Measurements from ENCODE around the gene LARP4B.

Gene LARP4B

DNA sequence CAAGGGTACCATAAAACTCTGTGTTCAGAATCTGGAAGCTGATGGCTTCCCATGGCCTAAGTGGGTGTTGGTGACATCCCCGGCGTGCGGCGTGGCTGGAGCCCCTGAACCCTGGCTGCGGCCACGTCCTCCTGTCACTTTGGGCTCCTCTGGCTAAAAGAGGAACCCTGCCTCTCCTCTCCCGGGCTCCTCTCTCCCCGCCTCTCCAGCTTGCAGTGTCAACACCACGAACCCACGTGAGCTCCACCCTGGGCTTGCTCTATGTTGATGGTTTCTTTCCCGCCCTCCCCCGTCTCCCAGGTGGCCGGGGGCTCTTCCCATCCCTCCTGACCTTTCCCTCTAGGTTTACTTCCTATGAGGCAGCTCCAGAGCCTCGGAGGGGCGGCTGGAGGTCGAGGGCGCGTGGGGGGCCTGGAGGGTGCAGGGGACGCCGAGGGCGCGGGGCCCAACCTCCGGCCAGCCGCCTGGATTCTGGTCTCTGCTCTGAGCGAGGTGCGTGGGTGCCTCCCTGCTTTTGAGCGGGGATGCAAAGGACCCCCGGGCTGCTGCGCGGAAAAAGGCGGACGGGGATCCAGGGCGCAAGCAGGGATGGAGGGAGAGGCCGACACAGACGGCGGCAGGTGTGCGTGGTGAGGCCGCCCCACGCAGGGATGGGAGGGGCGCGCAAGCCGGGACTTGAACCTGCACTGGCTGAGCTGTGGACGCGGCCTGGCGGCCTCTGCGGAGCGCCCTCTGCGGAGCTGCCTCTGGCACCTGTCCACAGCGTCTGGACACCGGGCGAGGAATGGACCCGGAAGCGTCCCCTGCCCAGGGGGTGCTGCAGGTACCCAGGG is 126.5 kb downstream of the LARP4B start:
- no peak for FAIRE-seq

- no peak for FAIRE-seq
Measured at GRCh38 chr10:804191-804781, 127.2 kb downstream of the LARP4B start.

DNA sequence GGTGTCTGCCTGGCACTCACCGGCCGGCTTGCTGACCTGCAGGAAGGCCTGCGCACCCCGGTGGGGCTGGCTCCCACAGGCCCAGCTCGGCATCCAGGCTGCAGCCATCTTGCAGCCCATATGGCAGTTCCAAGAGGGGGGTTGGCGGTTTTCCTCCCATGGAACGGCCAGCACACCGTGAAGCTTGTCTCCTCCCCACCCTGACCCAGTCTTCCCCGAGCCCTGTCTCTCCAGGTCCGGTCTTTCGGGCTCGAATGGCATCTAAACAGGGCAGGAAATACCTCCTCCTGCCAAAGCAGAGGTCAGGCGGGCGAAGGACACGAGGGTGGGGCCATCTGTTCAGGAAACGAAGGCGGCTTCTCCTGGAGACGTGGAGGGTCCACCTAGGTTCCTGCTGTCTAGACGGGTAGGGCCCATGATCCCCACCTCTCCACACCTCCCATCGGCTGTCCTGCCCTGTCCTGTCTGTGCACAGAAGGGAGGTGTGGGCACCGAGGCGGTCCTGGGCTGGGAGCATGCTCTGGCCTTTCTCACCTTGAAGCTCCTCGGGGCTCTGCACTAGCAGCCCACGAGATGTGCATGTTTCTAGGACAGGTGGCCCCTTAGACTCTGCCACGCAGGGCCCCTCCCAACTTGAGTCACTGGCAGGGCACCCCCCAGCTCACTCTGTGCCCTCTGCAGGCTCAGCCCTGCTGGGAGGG is 128.3 kb downstream of the LARP4B start:
- FAIRE-seq = no peak

DNA sequence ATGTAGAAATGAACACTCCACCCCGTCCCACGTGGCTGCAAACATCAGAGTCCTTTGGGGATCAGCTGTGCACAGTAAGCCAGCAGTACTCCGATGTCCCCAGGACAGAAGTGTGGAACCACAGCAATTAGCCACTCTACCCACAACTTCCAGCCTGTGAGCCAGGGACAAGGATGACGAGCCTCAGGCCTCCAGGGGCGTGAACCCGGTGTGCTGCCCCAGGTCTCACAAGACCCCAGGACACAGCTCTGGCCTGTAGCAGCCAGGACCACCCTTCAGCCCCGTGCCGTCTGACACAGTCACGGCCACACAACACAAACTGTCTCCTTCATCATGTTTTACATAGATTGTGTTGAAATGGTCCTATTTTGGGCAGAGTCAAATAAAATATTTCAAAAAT is 129.0 kb downstream of the LARP4B start:
- no peak for FAIRE-seq

GRCh38 chr10:797179-797578 is 134.3 kb downstream of the LARP4B start:
- no peak for FAIRE-seq

- no peak for FAIRE-seq
Measured at GRCh38 chr10:796233-796632, 135.3 kb downstream of the LARP4B start.

DNA sequence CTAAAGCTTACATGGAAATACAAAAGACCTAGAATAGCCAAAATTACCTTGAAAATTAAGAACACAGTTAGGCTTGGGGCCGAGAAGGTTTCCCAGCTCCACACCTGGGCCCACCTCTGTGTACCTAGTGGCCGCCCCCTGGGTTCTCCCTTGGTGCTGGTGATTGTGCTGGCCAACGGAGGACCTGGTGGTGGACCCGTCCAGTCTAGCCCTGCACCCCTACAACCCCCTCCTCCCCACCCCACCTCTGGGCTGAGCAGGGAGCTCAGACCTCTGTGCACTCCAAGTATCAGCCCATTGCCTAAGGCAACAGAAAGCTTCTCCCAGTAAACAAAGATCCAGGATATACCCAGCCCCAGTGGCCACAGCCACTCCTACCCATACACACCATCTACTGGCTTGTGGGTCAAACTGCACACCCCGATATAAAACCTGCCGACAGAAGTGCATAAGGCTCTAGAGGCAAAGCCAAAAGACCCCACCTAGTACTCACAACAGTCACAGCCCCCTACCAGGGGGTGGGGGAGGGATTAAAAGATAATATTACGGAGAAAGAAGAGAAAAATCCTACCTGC is 137.0 kb downstream of the LARP4B start:
- FAIRE-seq = no peak

DNA sequence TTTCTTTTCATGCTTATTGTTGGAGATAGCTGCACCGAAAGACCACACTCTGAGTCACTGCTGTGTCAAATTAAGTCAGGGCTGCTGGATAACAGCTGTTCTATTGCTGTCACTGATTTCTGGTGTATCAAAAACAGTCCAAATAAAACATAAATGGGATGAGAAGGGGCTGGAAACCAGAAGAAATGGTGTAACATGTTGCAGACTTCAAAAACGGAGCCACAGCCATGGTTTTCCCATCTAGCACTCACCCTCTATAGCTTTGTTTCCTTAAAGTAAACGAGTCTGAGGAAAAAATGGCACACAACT is 138.8 kb downstream of the LARP4B start:
- FAIRE-seq = no peak

- no peak for FAIRE-seq
Measured at GRCh38 chr10:792083-792791, 139.3 kb downstream of the LARP4B start.

GRCh38 chr10:791639-792038 is 139.9 kb downstream of the LARP4B start:
- no peak for FAIRE-seq

DNA sequence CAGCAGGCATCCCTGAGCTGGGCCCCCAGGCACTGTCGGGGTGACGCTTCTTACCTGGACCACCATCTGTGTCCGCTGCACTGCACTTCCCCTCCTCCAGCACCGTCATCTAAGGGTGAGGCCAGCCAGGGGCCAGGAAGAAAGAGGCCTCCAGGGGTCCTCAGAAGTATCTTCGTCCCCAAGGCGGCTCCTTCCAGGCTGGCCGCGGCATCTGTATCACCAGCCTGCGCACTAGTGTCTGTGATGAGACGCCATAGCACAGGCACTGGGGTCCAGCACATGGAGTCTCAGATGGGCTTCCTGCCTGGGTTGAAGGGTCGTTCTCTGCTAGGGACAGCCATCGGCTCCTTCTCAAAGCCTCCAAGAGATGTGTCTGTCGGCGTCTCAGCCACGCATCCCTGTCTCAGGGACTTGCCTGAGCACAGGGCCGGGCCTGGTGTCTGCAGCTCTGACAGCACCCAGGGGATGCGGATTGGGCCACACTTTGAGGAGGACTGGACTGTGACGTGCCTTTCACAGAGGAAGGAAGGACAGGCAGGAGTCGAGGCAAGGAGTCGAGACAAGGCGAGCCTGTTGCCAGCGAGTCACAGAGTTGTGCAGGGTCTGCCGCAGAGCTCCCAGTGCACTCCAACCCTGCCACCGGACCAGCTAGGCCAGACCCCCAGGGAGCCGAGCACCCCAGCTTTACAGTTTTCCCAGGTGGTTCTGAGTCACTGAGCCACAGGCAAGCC is 140.5 kb downstream of the LARP4B start:
- FAIRE-seq = no peak

DNA sequence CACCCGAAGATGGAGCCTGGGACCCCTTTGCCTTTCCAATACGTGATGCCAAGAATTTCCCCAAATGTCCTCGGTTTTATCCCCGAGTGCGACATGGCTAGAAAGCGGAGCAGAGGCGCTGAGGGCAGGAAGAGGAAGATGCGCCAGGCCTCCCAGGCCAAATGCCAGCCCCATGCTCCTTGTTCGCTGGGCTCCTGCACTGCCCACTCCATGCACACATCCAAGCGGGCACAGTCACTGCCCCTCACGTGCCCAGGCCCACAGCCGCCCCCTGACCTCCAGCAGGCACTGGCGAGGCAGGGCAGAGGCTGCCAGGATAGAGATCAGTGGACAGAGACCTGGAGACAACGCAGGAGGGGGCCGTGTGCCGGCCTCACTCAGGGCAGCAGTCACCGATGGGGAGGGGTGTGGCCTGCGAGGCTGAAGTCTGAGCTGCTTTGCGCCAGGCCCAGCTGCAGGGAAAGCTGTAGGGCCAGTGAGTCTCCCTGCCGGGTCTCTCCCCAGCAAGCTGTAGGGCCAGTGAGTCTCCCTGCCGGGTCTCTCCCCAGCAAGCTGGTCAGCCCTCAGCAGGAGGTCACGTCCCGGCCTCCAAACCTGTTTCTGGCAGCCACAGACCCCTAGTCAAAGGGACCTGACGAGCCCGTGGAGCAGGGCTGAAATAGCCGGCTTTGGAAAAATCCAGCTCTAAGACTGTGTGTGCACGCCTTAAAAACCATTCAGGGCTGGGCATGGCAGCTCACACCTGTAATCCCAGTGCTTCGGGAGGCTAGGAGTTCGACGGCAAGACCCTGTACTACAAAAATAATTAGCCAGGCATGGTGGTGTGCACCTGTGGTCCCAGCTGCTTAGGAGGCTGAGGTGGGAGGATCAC is 141.4 kb downstream of the LARP4B start:
- no peak for FAIRE-seq

DNA sequence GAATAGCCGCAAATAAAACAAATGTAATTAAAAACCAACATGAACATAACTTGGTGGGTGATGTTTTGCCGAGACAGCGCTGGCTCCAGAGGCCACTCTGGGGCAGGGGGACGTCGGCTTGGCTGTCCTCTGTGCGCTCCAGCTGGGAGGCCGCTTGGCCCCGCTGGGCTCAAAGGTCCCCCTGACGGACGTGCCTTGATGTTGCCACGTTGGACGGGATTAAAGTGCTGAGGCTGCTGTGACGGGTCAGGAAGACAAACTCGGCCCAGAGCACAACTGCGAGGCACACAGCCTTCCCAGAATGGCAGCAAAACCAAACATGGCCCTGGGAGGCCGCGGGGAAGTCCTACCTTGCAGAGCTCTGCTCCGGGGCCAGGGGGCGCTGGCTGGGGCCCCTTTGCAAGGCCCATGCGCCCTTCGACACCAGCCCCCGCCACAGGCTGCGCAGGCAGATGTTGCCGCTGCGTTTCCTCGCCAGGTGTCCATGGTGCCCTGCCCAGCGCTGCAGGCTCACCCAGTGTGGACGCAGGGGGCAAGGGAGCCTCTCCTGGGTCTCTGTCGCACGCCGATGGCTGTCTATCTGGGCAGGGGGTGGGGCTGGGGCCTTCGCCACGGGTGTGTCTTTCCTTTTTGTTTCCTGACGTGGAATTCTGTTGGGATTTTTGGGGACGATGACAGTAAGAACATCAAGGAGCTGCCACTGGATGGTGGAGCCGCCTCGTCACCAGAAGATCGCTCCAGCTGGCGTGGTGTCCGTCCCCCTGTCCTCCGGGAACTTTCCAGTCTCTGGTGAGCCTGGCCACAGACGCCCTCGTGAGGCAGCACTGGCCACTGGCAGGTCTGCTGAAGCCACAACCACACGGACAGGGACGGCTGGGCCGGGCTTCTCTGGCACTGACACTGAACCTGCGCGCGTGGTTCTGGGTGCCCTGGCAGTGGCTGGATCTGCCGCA is 142.4 kb downstream of the LARP4B start:
- FAIRE-seq = no peak

- no peak for FAIRE-seq
Measured at GRCh38 chr10:787933-788651, 143.4 kb downstream of the LARP4B start.

DNA sequence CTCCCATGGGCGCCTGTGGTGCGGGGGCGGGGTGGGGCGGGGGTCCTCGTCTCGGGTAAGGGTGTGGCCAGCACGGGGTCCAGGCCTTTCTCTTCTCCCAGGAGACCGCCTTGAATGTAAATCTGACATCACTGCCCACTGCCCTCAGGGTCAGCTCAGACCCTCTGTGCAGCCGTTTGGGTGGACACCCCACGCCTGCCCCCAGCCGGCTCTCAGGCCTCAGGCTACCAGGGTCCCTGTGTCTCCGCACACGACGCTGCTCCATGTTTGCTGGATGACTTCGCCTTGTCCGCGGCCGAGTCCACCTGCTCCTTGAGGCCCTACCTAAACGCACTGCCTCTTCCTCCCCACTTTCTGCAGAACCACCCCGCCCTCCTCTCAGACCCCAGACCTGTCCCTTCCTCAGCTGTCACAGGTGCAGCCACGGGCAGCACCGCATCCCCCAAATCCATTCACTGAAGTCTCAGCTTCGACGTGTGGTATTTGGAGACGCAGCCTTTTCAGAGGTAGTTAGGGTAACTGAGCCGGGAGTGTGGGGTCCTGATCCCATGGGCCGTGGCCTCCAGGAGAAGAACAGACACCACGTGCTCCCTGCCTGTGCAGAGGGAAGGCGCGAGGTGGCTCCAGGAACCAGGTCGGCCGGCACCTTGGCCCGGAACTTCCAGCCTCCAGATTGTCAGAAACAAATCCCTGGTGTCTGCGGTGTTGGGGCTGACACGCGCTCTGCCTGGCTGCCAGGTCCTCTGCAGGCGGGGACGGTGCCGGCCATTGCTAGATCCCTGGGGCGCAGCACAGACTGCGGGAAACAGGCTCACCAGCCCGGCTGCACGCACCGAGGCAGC is 144.7 kb downstream of the LARP4B start:
- no peak for FAIRE-seq

DNA sequence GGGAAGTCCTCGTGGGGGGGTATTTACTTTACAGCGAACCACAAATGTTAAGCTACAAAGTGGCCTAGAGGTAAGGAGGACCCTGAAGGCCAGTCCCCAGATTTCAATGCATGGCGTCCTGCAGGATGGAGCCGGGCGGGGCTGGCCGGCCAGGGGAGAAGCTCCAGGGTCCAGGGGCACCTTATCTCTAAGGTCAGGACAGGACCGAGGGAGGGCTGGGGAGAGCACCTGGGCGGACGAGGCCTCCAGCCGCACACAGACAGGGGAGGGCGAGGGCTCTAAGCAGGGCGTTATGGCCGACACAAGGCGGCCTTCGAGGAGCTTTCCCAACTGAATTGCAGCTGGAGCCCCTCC is 145.7 kb downstream of the LARP4B start:
- FAIRE-seq = no peak

GRCh38 chr10:785089-785860 is 146.2 kb downstream of the LARP4B start:
- no peak for FAIRE-seq

All from G401.6 (cell line).